MG63 (cell line): ENCODE measurements around the gene ARHGAP31. TPM values are rescaled to one million over a fixed set of nuclear protein-coding genes. Genes with fewer than 3 reads are reported as not detected.
"Not testable (repeated sequence)": the region's sequence is repeated elsewhere in the genome, so short reads cannot be mapped to it uniquely, and the experiment has no call there.

Experiments used
- DNase-seq: peaks from one replicate; pipeline ENCODE4 v3.0.0-alpha.2; 2020
- H3K27me3 ChIP-seq: fragments of 250-450 bp; sonication (Bioruptor Pico); 2 replicates; pipeline ENCODE4 v1.5.1; 2020; ENCODE audit warnings: mild to moderate bottlenecking, moderate library complexity
- H3K36me3 ChIP-seq: fragments of 250-450 bp; sonication (Bioruptor Pico); 2 replicates; pipeline ENCODE4 v1.5.1; 2020; ENCODE audit warnings: mild to moderate bottlenecking, moderate library complexity
- H3K4me3 ChIP-seq: fragments of 250-450 bp; sonication (Bioruptor Pico); 2 replicates; pipeline ENCODE4 v1.5.1; 2020; ENCODE audit warnings: mild to moderate bottlenecking, moderate library complexity
- H3K9me3 ChIP-seq: fragments of 250-450 bp; sonication (Bioruptor Pico); 2 replicates; pipeline ENCODE4 v1.5.1; 2020; ENCODE audit warnings: mild to moderate bottlenecking, moderate library complexity
- total RNA-seq: library from RNA; depleted of rRNA; stranded (reverse); fragments of >200 nt; shearing (Covaris generic); gene quantifications from 2 replicates; pipeline ENCODE4 v1.2.3, GENCODE V29; 2014; ENCODE audit warnings: low replicate concordance

The ARHGAP31 gene
- total RNA-seq, 1 experiment from 2014 or later: 5.0 TPM

GRCh38 chr3:119330858-119331257, 36.7 kb downstream of the ARHGAP31 start:
- H3K4me3 ChIP-seq: no peak overlapping the region
- no peak for DNase-seq
- no peaks in the 10 kb centered on the region for H3K9me3 ChIP-seq
- H3K27me3 ChIP-seq: no peaks in the 10 kb centered on the region
- no peaks in the 10 kb centered on the region for H3K36me3 ChIP-seq

- Histone ChIP-seq H3K9me3 (no peaks in the 10 kb centered on the region), H3K4me3 (no peak overlapping the region), H3K27me3 (no peaks in the 10 kb centered on the region), H3K36me3 (no peaks in the 10 kb centered on the region)
- DNase-seq: peak; percentile 49
Measured at GRCh38 chr3:119331661-119332060, 37.5 kb downstream of the ARHGAP31 start.

GRCh38 chr3:119333773-119334509, 39.8 kb downstream of the ARHGAP31 start:
- H3K36me3 ChIP-seq: peaks cover 4% of the 10 kb centered on the region
- no peak overlapping the region for H3K4me3 ChIP-seq
- peak; percentile 35 for DNase-seq
- no peaks in the 10 kb centered on the region for H3K27me3 ChIP-seq
- peaks cover 2% of the 10 kb centered on the region; the same call in 1 of the 2 replicates for H3K9me3 ChIP-seq

GRCh38 chr3:119336823-119337222, 42.6 kb downstream of the ARHGAP31 start:
- Histone ChIP-seq H3K9me3 (peaks cover 2% of the 10 kb centered on the region; the same call in 1 of the 2 replicates), H3K36me3 (peaks cover 4% of the 10 kb centered on the region), H3K4me3 (no peak overlapping the region), H3K27me3 (no peaks in the 10 kb centered on the region)
- no peak for DNase-seq

GRCh38 chr3:119337407-119337806, 43.2 kb downstream of the ARHGAP31 start:
- H3K4me3 ChIP-seq, H3K27me3 ChIP-seq, DNase-seq, H3K9me3 ChIP-seq, H3K36me3 ChIP-seq: not testable (repeated sequence)

GRCh38 chr3:119338754-119339153, 44.6 kb downstream of the ARHGAP31 start:
- peaks cover 4% of the 10 kb centered on the region for H3K36me3 ChIP-seq
- H3K4me3 ChIP-seq: no peak overlapping the region
- peaks cover 2% of the 10 kb centered on the region; the same call in 1 of the 2 replicates for H3K9me3 ChIP-seq
- H3K27me3 ChIP-seq: no peaks in the 10 kb centered on the region
- no peak for DNase-seq

- no peaks in the 10 kb centered on the region for H3K27me3 ChIP-seq
- no peak overlapping the region for H3K4me3 ChIP-seq
- H3K36me3 ChIP-seq: peaks cover 4% of the 10 kb centered on the region
- H3K9me3 ChIP-seq: peaks cover 2% of the 10 kb centered on the region; the same call in 1 of the 2 replicates
- no peak for DNase-seq
Measured at GRCh38 chr3:119340014-119340413, 45.8 kb downstream of the ARHGAP31 start.

- peaks cover 2% of the 10 kb centered on the region; the same call in 1 of the 2 replicates for H3K9me3 ChIP-seq
- no peaks in the 10 kb centered on the region for H3K27me3 ChIP-seq
- H3K4me3 ChIP-seq: no peak overlapping the region
- no peak for DNase-seq
- H3K36me3 ChIP-seq: peaks cover 4% of the 10 kb centered on the region
Measured at GRCh38 chr3:119340446-119340845, 46.3 kb downstream of the ARHGAP31 start.

GRCh38 chr3:119342176-119342575, 48.0 kb downstream of the ARHGAP31 start:
- no peak for DNase-seq
- Histone ChIP-seq H3K36me3 (peaks cover 2% of the 10 kb centered on the region), H3K9me3 (peaks cover 2% of the 10 kb centered on the region; the same call in 1 of the 2 replicates), H3K27me3 (no peaks in the 10 kb centered on the region), H3K4me3 (no peak overlapping the region)

GRCh38 chr3:119343719-119344118, 49.5 kb downstream of the ARHGAP31 start:
- no peak for DNase-seq
- Histone ChIP-seq H3K36me3 (no peaks in the 10 kb centered on the region), H3K9me3 (no peaks in the 10 kb centered on the region), H3K4me3 (no peak overlapping the region), H3K27me3 (no peaks in the 10 kb centered on the region)

- no peaks in the 10 kb centered on the region for H3K9me3 ChIP-seq
- no peak for DNase-seq
Measured at GRCh38 chr3:119346076-119346496, 51.9 kb downstream of the ARHGAP31 start.

GRCh38 chr3:119347036-119347435, 52.9 kb downstream of the ARHGAP31 start:
- Histone ChIP-seq H3K4me3 (no peak overlapping the region), H3K9me3 (no peaks in the 10 kb centered on the region), H3K36me3 (no peaks in the 10 kb centered on the region), H3K27me3 (no peaks in the 10 kb centered on the region)
- no peak for DNase-seq

More at GRCh38 chr3:119346076-119346496, 51.9 kb downstream of the ARHGAP31 start:
- Histone ChIP-seq H3K27me3 (no peaks in the 10 kb centered on the region), H3K4me3 (no peak overlapping the region), H3K36me3 (no peaks in the 10 kb centered on the region)

GRCh38 chr3:119349354-119350041, 55.3 kb downstream of the ARHGAP31 start:
- DNase-seq: no peak
- no peaks in the 10 kb centered on the region for H3K9me3 ChIP-seq
- no peaks in the 10 kb centered on the region for H3K27me3 ChIP-seq
- H3K4me3 ChIP-seq: no peak overlapping the region
- H3K36me3 ChIP-seq: no peaks in the 10 kb centered on the region

GRCh38 chr3:119350114-119350513, 55.9 kb downstream of the ARHGAP31 start:
- Histone ChIP-seq H3K9me3 (no peaks in the 10 kb centered on the region), H3K36me3 (no peaks in the 10 kb centered on the region), H3K4me3 (no peak overlapping the region), H3K27me3 (no peaks in the 10 kb centered on the region)
- no peak for DNase-seq

- Histone ChIP-seq H3K36me3 (no peaks in the 10 kb centered on the region), H3K9me3 (no peaks in the 10 kb centered on the region), H3K27me3 (no peaks in the 10 kb centered on the region), H3K4me3 (no peak overlapping the region)
- no peak for DNase-seq
Measured at GRCh38 chr3:119351581-119351980, 57.4 kb downstream of the ARHGAP31 start.

- Histone ChIP-seq H3K36me3 (no peaks in the 10 kb centered on the region), H3K27me3 (no peaks in the 10 kb centered on the region), H3K4me3 (no peak overlapping the region), H3K9me3 (no peaks in the 10 kb centered on the region)
- DNase-seq: no peak
Measured at GRCh38 chr3:119352034-119352609, 57.9 kb downstream of the ARHGAP31 start.

GRCh38 chr3:119352863-119353527, 58.8 kb downstream of the ARHGAP31 start:
- H3K9me3 ChIP-seq: no peaks in the 10 kb centered on the region
- H3K27me3 ChIP-seq: no peaks in the 10 kb centered on the region
- DNase-seq: no peak
- no peaks in the 10 kb centered on the region for H3K36me3 ChIP-seq
- no peak overlapping the region for H3K4me3 ChIP-seq
